PC-3 (cell line): ENCODE data around the gene FARS2. TPM values are rescaled to one million over a fixed set of nuclear protein-coding genes. Genes with fewer than 3 reads are reported as not detected.

Experiments
- ATAC-seq: fragments of 200-7000 bp; cut with Tn5 transposase; 2 replicates; pipeline ENCODE4 v1.9.1; 2020; ENCODE audit warnings: mild to moderate bottlenecking, moderate library complexity
- BruUV-seq: library from RNA; stranded (reverse); fragments of 400-500 nt; replicated peaks from 2 replicates; lab custom pipeline; 2021; lab: Mats Ljungman, UMichigan
- CTCF ChIA-PET: fragments of 300-600 bp; sonication (Branson Sonifier 250); formaldehyde crosslinking; loops from one replicate; lab custom pipeline; 2022; ENCODE audit warnings: antibody characterized with exemption; lab: Charles Lee
- POLR2A ChIA-PET: fragments of 300-600 bp; sonication (Branson Sonifier 250); formaldehyde crosslinking; loops from one replicate; lab custom pipeline; 2022; ENCODE audit warnings: antibody characterized with exemption; ENCODE audit not compliant: unreplicated experiment; lab: Charles Lee
- DNase-seq: peaks from one replicate; pipeline ENCODE4 v3.0.0-alpha.2; 2015
- H2AFZ ChIP-seq: fragments of 300-600 bp; sonication (generic); 2 replicates; pipeline ENCODE4 v1.6.0; 2016; ENCODE audit warnings: antibody characterized with exemption, low read length
- H3F3A ChIP-seq: fragments of 300-600 bp; sonication (generic); one replicate; pipeline ENCODE4 v1.6.0; 2017; ENCODE audit warnings: antibody characterized with exemption, low read length, control low read depth, mild to moderate bottlenecking; ENCODE audit not compliant: unreplicated experiment
- H3K27ac ChIP-seq: fragments of 300-600 bp; sonication (generic); 2 replicates; pipeline ENCODE4 v1.5.1; 2016; ENCODE audit warnings: mild to moderate bottlenecking, low read length
- H3K27me3 ChIP-seq: fragments of 300-600 bp; sonication (generic); 2 replicates; pipeline ENCODE4 v1.6.1; 2016; ENCODE audit warnings: low read length, mixed read lengths
- H3K36me3 ChIP-seq: fragments of 300-600 bp; sonication (generic); 2 replicates; pipeline ENCODE4 v1.6.1; 2016; ENCODE audit warnings: low read depth, mixed run types, low read length, mixed read lengths
- H3K4me1 ChIP-seq: fragments of 300-600 bp; sonication (generic); 2 replicates; pipeline ENCODE4 v1.5.1; 2016; ENCODE audit warnings: low read length; ENCODE audit not compliant: insufficient read depth
- H3K4me2 ChIP-seq: fragments of 300-600 bp; sonication (generic); 2 replicates; pipeline ENCODE4 v1.6.0; 2016; ENCODE audit warnings: low read length
- H3K4me3 ChIP-seq: fragments of 300-600 bp; sonication (generic); 2 replicates; pipeline ENCODE4 v1.5.1; 2016; ENCODE audit warnings: mild to moderate bottlenecking, low read length, mixed read lengths
- H3K79me2 ChIP-seq: fragments of 300-600 bp; sonication (generic); 2 replicates; pipeline ENCODE4 v1.6.1; 2017; ENCODE audit warnings: low read length, mixed read lengths
- H3K9ac ChIP-seq: fragments of 300-600 bp; sonication (generic); 2 replicates; pipeline ENCODE4 v1.6.0; 2016; ENCODE audit warnings: mild to moderate bottlenecking, low read length
- H3K9me2 ChIP-seq: fragments of 300-600 bp; sonication (generic); replicated peaks from 2 replicates; pipeline ENCODE4 v1.6.1; 2016; ENCODE audit warnings: mixed run types, low read length, mixed read lengths
- H3K9me3 ChIP-seq: fragments of 300-600 bp; sonication (generic); 2 replicates; pipeline ENCODE4 v1.6.1; 2016; ENCODE audit warnings: low read length, mixed read lengths
- H4K20me1 ChIP-seq: fragments of 300-600 bp; sonication (generic); 2 replicates; pipeline ENCODE4 v1.6.1; 2016; ENCODE audit warnings: low read length, mixed read lengths
- CTCF ChIP-seq: fragments of 300-600 bp; sonication (generic); conservative IDR thresholded peaks from 2 replicates; pipeline ENCODE4 v1.5.1; 2017; ENCODE audit warnings: antibody characterized with exemption, low read depth, mild to moderate bottlenecking, low read length
- EZH2 ChIP-seq: fragments of 300-600 bp; sonication (generic); IDR thresholded peaks from one replicate; pipeline ENCODE4 v1.6.1; 2017; ENCODE audit warnings: antibody characterized with exemption, mild to moderate bottlenecking, low read length; ENCODE audit not compliant: unreplicated experiment
- EZH2phosphoT487 ChIP-seq: fragments of 300-600 bp; sonication (generic); IDR thresholded peaks from 2 replicates; pipeline ENCODE4 v1.6.1; 2018; ENCODE audit warnings: mild to moderate bottlenecking, antibody characterized with exemption, low read length, borderline replicate concordance
- intact Hi-C: fragments of 100-400 bp; cut with micrococcal nuclease; formaldehyde crosslinking; loops from 2 replicates; pipeline ENCODE4 v1.9.0; 2023
- total RNA-seq: library from RNA; depleted of rRNA; stranded (reverse); fragments of >200 nt; gene quantifications from 2 replicates; pipeline ENCODE4 v1.2.3, GENCODE V29; 2014

The FARS2 gene
- total RNA-seq, 1 experiment from 2014 or later, result 23.0 TPM

GRCh38 chr6:5337573-5337972, 76.3 kb downstream of the FARS2 start:
- Histone ChIP-seq H4K20me1 (no peaks in the 10 kb centered on the region), H3K4me3 (no peak overlapping the region), H3K9me2 (no peaks in the 10 kb centered on the region), H2AFZ (no peak overlapping the region), H3K36me3 (no peaks in the 10 kb centered on the region), H3K27ac (no peak overlapping the region), H3K79me2 (no peaks in the 10 kb centered on the region), H3K9ac (no peak overlapping the region), H3K27me3 (no peaks in the 10 kb centered on the region), H3K4me2 (no peak overlapping the region), H3K4me1 (peaks cover 10% of the 10 kb centered on the region), H3F3A (no peaks in the 10 kb centered on the region), H3K9me3 (no peaks in the 10 kb centered on the region)
- ChIA-PET POLR2A (no interaction called here), CTCF (no interaction called here)
- BruUV-seq, result no TSS peak
- ATAC-seq (no peak), DNase-seq (peak; percentile 7)
- intact Hi-C loops, result no loop called here
- TF ChIP-seq EZH2, result no peak
- TF ChIP-seq CTCF, result no peak
- no peak for TF ChIP-seq EZH2phosphoT487

- no peaks in the 10 kb centered on the region for H3F3A ChIP-seq
- no peaks in the 10 kb centered on the region for H3K27me3 ChIP-seq
- no TSS peak for BruUV-seq
- CTCF ChIA-PET, result no interaction called here
- no peaks in the 10 kb centered on the region for H3K79me2 ChIP-seq
- H3K36me3 ChIP-seq, result no peaks in the 10 kb centered on the region
- DNase-seq (no peak), ATAC-seq (no peak)
- H3K4me3 ChIP-seq, result no peak overlapping the region
- no peaks in the 10 kb centered on the region for H3K9me3 ChIP-seq
- no peak overlapping the region for H3K4me2 ChIP-seq
- H3K27ac ChIP-seq, result no peak overlapping the region
- peaks cover 8% of the 10 kb centered on the region for H3K4me1 ChIP-seq
- no peak for TF ChIP-seq EZH2
- TF ChIP-seq CTCF, result no peak
- TF ChIP-seq EZH2phosphoT487, result no peak
- no peak overlapping the region for H3K9ac ChIP-seq
- intact Hi-C loops, result no loop called here
- H4K20me1 ChIP-seq, result no peaks in the 10 kb centered on the region
- no peak overlapping the region for H2AFZ ChIP-seq
- POLR2A ChIA-PET, result no interaction called here
- no peaks in the 10 kb centered on the region for H3K9me2 ChIP-seq
Measured at GRCh38 chr6:5338177-5338960, 77.1 kb downstream of the FARS2 start.

GRCh38 chr6:5339786-5340185, 78.5 kb downstream of the FARS2 start:
- DNase-seq (no peak), ATAC-seq (no peak)
- no peak overlapping the region for H3K27ac ChIP-seq
- no peaks in the 10 kb centered on the region for H3K79me2 ChIP-seq
- no peaks in the 10 kb centered on the region for H3K27me3 ChIP-seq
- ChIA-PET CTCF (no interaction called here), POLR2A (interaction anchor here (0.7 kb wide), 1 partner anchor 14 kb away, joined by 5 read pairs; no protein-coding TSS in a partner anchor)
- H3K4me3 ChIP-seq, result no peak overlapping the region
- H2AFZ ChIP-seq, result no peak overlapping the region
- H3F3A ChIP-seq, result no peaks in the 10 kb centered on the region
- intact Hi-C loops, result no loop called here
- no peaks in the 10 kb centered on the region for H3K36me3 ChIP-seq
- no peak for TF ChIP-seq EZH2phosphoT487
- TF ChIP-seq EZH2, result no peak
- no peaks in the 10 kb centered on the region for H3K4me1 ChIP-seq
- no TSS peak for BruUV-seq
- H3K4me2 ChIP-seq, result no peak overlapping the region
- no peak overlapping the region for H3K9ac ChIP-seq
- H4K20me1 ChIP-seq, result no peaks in the 10 kb centered on the region
- no peaks in the 10 kb centered on the region for H3K9me2 ChIP-seq
- H3K9me3 ChIP-seq, result no peaks in the 10 kb centered on the region
